ENCODE results near the gene NEDD4L. TPM values are rescaled to one million over a fixed set of nuclear protein-coding genes. Genes with fewer than 3 reads are reported as not detected.

NEDD4L gene
- total RNA-seq, 2 experiments from 2014 or later = 11.2 to 13.7 TPM

GRCh38 chr18:58010265-58010664, 33.8 kb upstream of the NEDD4L start:
- Mint-ChIP-seq H3K27me3 (peaks cover 42% of the 10 kb centered on the region), H3K36me3 (ENCODE audit: low read depth) (no peaks in the 10 kb centered on the region), H3K4me3 (no peak overlapping the region), H3K9me3 (peaks cover 1% of the 10 kb centered on the region), H3K27ac (no peak overlapping the region), H3K4me1 (ENCODE audit: low read depth) (no peaks in the 10 kb centered on the region)
- H3K27me3 ChIP-seq (ENCODE audit: control insufficient read depth in 1 of 2, insufficient read depth in 2 of 2, low read length in 2 of 2) = peaks cover 0 to 2% of the 10 kb centered on the region in 2 experiments
- TF ChIP-seq CTCF (IDR thresholded peaks at IDR 0.05) = no peak
- H3K4me1 ChIP-seq (ENCODE audit: insufficient read depth, low read length) = no peaks in the 10 kb centered on the region
- no peaks in the 10 kb centered on the region for H3K36me3 ChIP-seq (ENCODE audit: insufficient read depth, low read length)
- DNase-seq (no peak), ATAC-seq (ENCODE audit: poor library complexity) (no peak)
- intact Hi-C loops (cut with DNase I, micrococcal nuclease) = no loop called here
- ChIA-PET CTCF (no interaction called here), POLR2A (no interaction called here)
- no peak overlapping the region for H3K4me3 ChIP-seq (ENCODE audit: low read length)
- H3K9me3 ChIP-seq (ENCODE audit: control insufficient read depth in 1 of 2, insufficient read depth in 1 of 2, low read length in 2 of 2) = no peaks in the 10 kb centered on the region
- no peak overlapping the region for H3K27ac ChIP-seq (ENCODE audit: low read depth in 1 of 2, low read length in 2 of 2)

- Mint-ChIP-seq H3K4me1 (ENCODE audit: low read depth) (no peaks in the 10 kb centered on the region), H3K27me3 (peaks cover 39% of the 10 kb centered on the region), H3K27ac (no peak overlapping the region), H3K4me3 (no peak overlapping the region), H3K36me3 (ENCODE audit: low read depth) (no peaks in the 10 kb centered on the region), H3K9me3 (peaks cover 12% of the 10 kb centered on the region)
- DNase-seq (no peak), ATAC-seq (ENCODE audit: poor library complexity) (no peak)
- Histone ChIP-seq H3K27ac (ENCODE audit: low read depth in 1 of 2, low read length in 2 of 2) (no peak overlapping the region), H3K9me3 (ENCODE audit: control insufficient read depth in 1 of 2, insufficient read depth in 1 of 2, low read length in 2 of 2) (peaks cover 0 to 5% of the 10 kb centered on the region in 2 experiments), H3K4me1 (ENCODE audit: insufficient read depth, low read length) (no peaks in the 10 kb centered on the region), H3K4me3 (ENCODE audit: low read length) (no peak overlapping the region), H3K36me3 (ENCODE audit: insufficient read depth, low read length) (no peaks in the 10 kb centered on the region), H3K27me3 (ENCODE audit: control insufficient read depth in 1 of 2, insufficient read depth in 2 of 2, low read length in 2 of 2) (peaks cover 0 to 2% of the 10 kb centered on the region in 2 experiments)
- ChIA-PET CTCF (no interaction called here), POLR2A (no interaction called here)
- no peak for TF ChIP-seq CTCF (IDR thresholded peaks at IDR 0.05)
- intact Hi-C loops (cut with DNase I, micrococcal nuclease) = no loop called here
Measured at GRCh38 chr18:58012356-58012755, 31.7 kb upstream of the NEDD4L start.

GRCh38 chr18:58013241-58014211, 30.5 kb upstream of the NEDD4L start:
- ChIA-PET CTCF (no interaction called here), POLR2A (no interaction called here)
- Mint-ChIP-seq H3K4me1 (ENCODE audit: low read depth) (no peaks in the 10 kb centered on the region), H3K27ac (no peak overlapping the region), H3K36me3 (ENCODE audit: low read depth) (no peaks in the 10 kb centered on the region), H3K9me3 (peaks cover 12% of the 10 kb centered on the region), H3K4me3 (no peak overlapping the region), H3K27me3 (peaks cover 36% of the 10 kb centered on the region)
- Histone ChIP-seq H3K4me3 (ENCODE audit: low read length) (no peak overlapping the region), H3K9me3 (ENCODE audit: control insufficient read depth in 1 of 2, insufficient read depth in 1 of 2, low read length in 2 of 2) (peaks cover 0 to 5% of the 10 kb centered on the region in 2 experiments), H3K27me3 (ENCODE audit: control insufficient read depth in 1 of 2, insufficient read depth in 2 of 2, low read length in 2 of 2) (peaks cover 0 to 2% of the 10 kb centered on the region in 2 experiments), H3K27ac (ENCODE audit: low read depth in 1 of 2, low read length in 2 of 2) (no peak overlapping the region), H3K4me1 (ENCODE audit: insufficient read depth, low read length) (no peaks in the 10 kb centered on the region), H3K36me3 (ENCODE audit: insufficient read depth, low read length) (no peaks in the 10 kb centered on the region)
- no peak for DNase-seq
- intact Hi-C loops (cut with DNase I, micrococcal nuclease) = no loop called here
- no peak for TF ChIP-seq CTCF (IDR thresholded peaks at IDR 0.05)
- ATAC-seq (ENCODE audit: poor library complexity) = no peak

Measured in CD4-positive, alpha-beta T cell (primary cell).